DMS153 treated with DMSO at 0.1 percent for 48 hours (cell line): ENCODE results near the gene LRTM2.
A peak's percentile ranks its signal among the peaks of the same experiment; 100 is the strongest.

Experiments
- DNase-seq: peaks from one replicate; lab custom pipeline; 2025; ENCODE audit not compliant: unreplicated experiment; lab: John Stamatoyannopoulos, UW

The LRTM2 gene

GRCh38 chr12:1820191-1820895 lies at the start of gene LRTM2:
Gene LRTM2, plus strand, starts transcription at chr12:1820565. Its CDS starts 7,584 bp downstream, at chr12:1828149.
- no peak for DNase-seq

DNA sequence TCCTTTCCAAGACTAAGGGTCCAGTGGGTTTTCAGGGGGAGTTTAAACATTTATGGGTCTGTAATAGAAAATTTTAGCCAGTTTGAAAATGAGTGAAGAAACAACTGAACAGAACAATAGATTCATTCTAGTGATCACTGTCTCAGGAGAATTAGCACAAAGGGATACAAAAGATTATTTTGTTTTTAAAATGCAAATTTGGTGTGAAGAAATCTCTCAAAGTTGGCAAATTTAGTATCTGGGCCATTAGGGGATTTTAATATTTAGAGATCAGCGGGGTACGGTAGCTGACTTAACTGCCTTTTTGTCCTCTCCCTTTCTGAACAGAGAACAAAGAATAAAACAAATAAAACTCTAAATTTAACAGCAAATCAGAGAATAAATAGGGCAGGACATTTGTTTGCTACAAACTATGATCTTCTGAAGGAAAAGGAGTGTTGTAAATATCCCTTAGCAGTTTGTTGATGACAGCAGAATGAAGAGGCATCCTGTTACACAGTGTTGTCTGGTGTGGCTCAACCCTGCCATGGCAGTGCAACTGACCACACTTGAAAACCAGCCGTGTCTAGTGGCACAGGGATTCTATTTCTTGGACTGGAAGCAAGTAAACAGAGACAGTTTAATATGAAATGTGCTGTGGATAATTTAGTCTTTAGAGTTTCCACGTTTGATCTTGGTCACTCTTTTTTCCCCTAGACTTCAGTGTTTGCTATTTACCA lies 46.3 kb upstream of the LRTM2 start:
- no peak for DNase-seq

DNA sequence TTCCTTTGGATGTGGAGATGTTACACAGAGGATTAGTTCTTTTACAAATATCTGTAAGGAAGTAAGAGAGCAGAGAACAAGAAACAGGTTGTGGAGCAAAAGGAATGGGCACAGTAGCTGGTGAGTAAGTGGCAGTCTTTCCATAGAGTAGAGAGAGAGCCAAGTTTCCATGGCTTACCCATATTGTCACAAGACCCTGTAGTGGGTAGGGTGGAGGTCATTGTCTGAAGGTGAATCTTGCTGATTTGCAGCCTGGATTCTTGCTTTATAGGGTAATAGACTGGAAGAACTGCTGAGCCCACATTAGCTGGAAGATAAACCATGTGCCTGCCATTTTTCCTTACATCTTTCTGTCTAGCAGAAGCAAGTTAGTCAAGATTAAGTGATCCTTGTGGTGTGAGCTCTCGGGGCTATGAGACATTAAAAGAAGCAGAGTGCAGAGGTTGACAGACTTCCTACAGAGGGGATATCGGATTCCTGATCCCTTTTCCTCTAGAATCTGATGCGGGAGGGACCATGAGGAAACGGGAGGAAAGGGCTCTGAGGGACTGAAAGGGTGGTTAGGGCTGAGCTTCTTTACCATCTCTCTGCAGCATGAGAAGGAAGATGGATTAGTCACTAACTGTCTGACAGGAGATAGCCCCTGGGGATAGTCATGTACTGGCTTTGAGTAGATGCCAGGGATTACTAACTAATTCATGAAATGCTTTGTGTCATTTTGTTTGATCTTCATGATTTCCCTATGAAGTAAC lies 44.0 kb upstream of the LRTM2 start:
- DNase-seq = no peak

GRCh38 chr12:1777798-1778197 lies 42.6 kb upstream of the LRTM2 start:
- no peak for DNase-seq

- no peak for DNase-seq
Observed at GRCh38 chr12:1778911-1779310, 41.5 kb upstream of the LRTM2 start.

- no peak for DNase-seq
Observed at GRCh38 chr12:1779783-1780182, 40.6 kb upstream of the LRTM2 start.

GRCh38 chr12:1781772-1782171 lies 38.6 kb upstream of the LRTM2 start:
- no peak for DNase-seq

- no peak for DNase-seq
Observed at GRCh38 chr12:1782215-1782614, 38.1 kb upstream of the LRTM2 start.

DNA sequence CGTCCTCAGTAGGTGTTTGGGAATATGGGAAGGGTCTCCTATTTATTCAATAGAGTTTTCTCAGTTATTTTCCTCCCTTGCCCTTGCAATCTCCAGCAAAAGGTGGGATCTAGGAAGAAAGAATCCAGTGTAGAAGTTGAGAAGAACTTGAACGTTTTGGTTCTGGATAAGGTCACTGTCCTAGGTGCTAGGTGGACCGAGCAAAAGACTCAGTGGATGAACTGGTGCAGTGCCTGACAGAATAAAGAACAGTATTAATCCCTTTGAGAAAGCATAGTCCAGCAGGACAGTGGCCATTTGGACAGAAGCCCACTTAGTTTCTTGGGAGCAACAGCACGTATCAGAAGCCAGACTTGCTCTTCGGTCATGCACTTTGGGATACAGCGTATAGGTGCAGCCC lies 32.7 kb upstream of the LRTM2 start:
- no peak for DNase-seq

DNA sequence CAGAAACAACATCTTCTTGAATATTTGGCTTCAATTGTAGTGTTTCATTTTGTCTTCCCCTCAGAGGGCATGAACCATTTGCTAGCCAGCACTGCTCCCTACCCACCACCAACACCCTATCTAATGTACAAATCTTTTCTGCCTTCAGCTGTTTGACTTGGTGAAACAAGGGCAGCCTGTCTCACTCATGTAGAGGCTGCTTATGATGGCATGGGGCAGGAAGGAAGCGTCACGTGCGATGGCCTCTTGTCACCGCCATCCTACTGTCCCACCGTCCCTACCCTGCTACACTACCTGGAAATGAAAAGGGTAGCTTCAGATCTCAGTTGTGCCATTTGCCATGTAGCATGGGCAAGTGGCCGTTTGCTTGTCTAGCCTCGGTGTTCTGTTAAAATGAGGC lies 29.9 kb upstream of the LRTM2 start:
- DNase-seq = no peak

- DNase-seq = peak; percentile 40
Observed at GRCh38 chr12:1791104-1791841, 29.1 kb upstream of the LRTM2 start.

DNA sequence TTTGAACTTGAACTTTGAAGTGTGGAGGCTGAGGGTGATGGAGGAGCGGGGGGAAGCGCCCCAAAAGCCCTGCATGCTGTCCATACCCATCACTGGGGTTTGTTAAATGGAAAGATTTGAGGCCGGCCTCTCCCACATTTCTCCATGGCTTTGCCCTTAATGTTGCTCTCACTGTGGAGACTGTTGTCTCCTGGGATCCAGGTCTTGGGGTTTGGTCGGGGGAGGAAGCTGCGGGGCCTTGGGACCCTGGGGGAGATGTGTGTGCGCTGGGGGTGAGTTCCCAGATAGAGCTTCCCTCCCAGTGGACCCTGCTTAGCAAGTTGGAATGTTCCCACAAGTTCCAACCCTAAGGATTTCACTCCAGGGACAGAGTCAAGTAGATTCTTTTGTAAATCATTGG lies 28.0 kb upstream of the LRTM2 start:
- no peak for DNase-seq

DNA sequence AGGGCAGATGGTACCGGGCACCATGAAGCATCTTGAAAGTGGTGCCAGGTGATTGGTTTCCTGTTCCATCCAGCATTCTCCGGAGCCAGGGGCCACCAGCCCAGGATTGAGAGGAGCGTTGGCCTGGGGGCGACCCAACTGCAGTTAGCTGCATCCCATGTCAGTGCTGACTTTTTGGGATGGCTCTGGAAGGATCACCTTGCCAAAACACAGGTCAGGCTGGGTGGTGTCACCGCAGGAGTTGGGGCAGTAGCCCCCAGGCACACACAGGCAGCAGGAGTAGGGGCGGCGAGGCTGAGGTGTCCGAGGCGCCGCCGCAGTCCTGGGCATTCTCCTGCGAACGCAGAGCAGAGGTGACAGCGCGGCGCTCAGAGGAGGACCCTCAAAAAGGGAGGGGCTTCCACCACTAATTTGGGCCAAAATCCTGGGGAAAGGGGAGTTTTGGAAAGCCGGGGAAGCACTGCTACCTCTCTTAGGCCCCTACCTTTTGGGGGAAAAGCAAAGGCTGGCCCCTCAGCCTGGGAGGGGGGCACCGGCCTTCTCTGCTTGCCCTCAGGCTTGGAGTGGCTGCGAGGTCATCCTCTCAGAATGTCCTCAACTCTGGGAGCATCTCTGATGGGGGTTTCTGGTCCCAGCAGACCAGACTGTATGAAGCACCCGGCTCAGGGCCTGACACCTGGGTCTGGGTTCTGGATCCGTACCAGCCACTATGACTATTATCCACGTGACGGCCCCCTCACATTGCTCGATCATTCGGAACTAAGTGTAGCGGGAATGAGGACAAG lies 26.7 kb upstream of the LRTM2 start:
- DNase-seq = no peak

DNA sequence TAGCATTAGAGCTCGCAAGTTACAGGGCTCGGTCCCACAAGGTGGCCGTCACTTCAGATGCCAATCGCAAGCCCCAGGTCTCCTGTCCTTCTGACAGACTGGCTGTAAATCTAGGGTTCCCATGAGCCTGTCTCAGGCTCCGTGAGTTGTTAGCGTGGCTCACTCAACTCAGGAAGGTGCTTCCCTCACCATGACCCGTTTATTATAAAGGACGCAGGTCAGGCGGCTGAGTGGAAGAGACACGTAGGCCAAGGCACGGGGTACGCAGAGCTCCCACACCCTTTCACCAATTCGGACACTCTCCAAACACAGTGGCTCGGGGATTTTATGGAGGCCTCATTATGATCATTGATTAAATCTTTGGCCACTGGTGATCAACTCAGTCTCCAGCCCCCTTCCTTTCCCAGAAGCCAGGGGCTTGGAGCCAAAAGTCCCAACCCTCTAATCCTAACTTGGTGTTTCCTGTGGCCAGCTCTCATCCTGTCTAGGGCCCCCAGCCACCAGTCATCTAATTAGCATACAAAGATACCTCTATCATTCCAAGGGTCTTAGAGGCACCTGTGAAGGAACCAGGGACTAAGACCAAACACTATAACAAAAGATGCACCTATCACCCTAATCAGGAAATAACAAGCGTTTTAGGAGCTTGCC lies 25.8 kb upstream of the LRTM2 start:
- no peak for DNase-seq

GRCh38 chr12:1795221-1795784 lies 25.1 kb upstream of the LRTM2 start:
- DNase-seq = no peak

DNA sequence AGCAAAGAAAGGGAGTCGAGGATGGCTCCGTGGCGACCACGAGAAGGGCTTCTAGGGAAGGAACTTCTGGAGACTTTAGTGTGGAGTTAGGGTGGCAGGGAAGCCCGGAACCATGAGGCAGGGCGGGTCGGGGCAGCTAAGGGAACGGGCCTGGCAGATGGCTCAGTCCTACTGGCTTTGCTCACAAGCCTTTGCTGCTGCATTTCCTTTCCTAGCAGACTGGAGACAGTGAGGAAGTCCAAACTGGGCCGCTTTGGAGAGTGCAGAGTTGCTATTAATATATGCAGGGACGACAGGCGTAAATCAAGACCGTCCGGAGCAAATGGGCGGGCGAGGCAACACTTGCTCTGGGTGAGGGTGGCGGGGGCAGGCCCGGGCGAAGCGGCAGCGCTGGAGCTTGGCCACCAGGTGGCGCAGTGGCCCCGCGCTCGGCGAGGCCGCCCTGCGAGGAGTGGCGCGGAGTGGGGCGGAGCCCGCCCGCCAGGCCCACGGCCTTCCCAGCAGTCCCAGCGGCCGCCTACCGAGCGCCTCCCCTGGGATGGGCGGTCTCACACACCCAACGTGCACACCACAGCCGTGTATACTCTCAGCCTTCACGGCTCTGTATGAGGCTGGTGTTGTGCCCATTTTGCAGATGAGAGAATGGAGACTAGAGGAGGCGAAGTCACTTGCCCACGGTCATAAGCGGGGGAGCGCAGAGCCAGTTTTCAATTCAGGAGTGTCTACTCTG lies 24.4 kb upstream of the LRTM2 start:
- DNase-seq = peak; percentile 80

DNA sequence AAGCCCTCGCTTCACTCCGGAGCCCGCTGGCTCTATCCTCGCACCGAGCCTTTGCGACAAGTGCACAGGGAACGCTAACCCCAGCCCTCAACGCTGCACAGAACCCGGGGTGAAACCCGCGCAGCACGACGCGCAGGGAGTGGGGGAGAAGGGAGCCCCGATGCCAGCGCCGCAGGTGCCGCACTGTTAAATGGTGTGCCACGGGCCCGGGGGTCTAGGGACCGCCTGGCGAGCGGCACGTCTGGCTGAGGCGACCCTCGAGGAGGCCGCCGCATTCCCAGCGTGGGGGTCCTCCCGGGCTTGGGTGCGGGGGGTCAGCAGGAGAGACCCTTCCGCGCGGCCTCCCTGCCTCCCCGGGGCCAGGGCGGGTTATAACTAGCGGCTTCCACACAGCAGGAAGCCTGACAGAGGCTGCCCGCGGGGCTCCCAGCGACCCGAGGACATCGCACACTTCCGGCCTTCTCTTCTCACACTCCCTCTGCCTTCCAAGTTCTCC lies 23.8 kb upstream of the LRTM2 start:
- peak; percentile 3 for DNase-seq

DNA sequence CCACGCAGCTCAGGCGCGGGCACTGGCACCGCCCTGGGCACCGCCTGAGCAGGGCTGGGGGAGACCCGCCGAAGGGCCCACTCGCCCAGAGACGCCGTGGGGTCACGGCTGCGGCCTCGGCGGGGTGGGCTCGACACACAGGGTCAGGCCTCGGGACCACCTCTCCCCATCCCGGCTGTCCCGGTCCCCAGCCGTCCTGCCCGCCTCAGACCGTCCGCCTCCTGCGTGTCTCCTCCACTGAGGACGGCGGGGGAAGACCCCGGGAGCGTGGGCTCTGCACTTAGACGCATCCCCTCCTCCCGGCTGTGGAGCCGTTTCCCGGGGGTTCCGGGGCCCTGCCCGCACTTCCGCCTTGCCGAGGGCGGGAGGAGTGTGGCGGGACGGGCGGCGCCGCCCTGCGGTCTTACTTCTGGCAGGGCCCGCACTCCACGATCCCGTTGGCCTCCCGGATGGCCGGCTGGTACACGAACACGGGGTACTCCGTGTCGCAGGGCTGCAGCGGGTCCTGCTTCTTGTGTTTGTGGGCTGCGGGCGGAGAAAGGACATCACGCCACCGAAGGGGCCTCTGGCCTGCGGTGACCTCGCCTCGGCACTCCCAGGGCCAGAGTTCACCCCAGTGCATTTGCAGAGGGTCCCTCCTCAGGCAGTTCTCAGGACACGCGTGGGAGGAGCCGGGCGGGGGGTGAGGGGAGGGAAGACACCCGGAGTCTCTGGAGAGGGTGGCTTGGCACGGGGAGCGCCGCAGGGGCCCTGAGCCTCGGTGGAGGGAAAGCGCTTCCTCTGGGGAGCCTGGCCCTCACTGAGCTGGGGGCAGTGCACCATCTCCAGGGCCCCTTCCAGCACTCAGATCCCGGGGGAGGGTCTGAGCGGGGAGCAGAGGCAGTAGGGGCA lies 23.1 kb upstream of the LRTM2 start:
- DNase-seq = peak; percentile 2
